Heart left ventricle (tissue), 16 donors: Measurements from ENCODE around the gene CDH2. TPM values are rescaled to one million over a fixed set of nuclear protein-coding genes. Genes with fewer than 3 reads are reported as not detected.

Experiments used
- ATAC-seq, 4 donors: fragments of 200-7000 bp; cut with Tn5 transposase; one replicate each; pipeline ENCODE4 v1.9.1; 2020 to 2022; ENCODE audit warnings: moderate library complexity in 4 of 4, mild to moderate bottlenecking in 3 of 4, moderate number of reproducible peaks in 1 of 4
- DNase-seq, 5 donors: peaks; one replicate each; pipeline ENCODE4 v3.0.0-alpha.2; 2020
- H3K27ac ChIP-seq, 12 donors: fragments of 200-600 bp; sonication (generic) in 4 of 12; one replicate each; pipeline versions ENCODE4 v1.5.0 to v1.8.0; 2016 to 2022; ENCODE audit warnings: mild to moderate bottlenecking in 2 of 12
- H3K27me3 ChIP-seq, 9 donors: fragments of 200-600 bp; sonication (generic) in 2 of 9; one replicate each; pipeline versions ENCODE4 v1.5.1 to v1.8.0; 2016 to 2022; ENCODE audit warnings: mild to moderate bottlenecking in 3 of 9
- H3K36me3 ChIP-seq, 9 donors: fragments of 200-600 bp; sonication (generic) in 2 of 9; one replicate each; pipeline versions ENCODE4 v1.5.0 to v1.8.0; 2018 to 2022; ENCODE audit warnings: mild to moderate bottlenecking in 2 of 9
- H3K4me1 ChIP-seq, 12 donors: fragments of 200-600 bp; sonication (generic) in 4 of 12; one replicate each; pipeline versions ENCODE4 v1.5.0 to v1.8.0; 2016 to 2022; ENCODE audit warnings: mild to moderate bottlenecking in 3 of 12
- H3K4me3 ChIP-seq, 12 donors: fragments of 200-600 bp; sonication (generic) in 4 of 12; one replicate each; pipeline versions ENCODE4 v1.5.0 to v1.8.0; 2017 to 2022; ENCODE audit warnings: mild to moderate bottlenecking in 9 of 12, moderate library complexity in 4 of 12
- H3K9me3 ChIP-seq, 12 donors: fragments of 200-600 bp; sonication (generic) in 4 of 12; one replicate each; pipeline versions ENCODE4 v1.5.0 to v1.8.0; 2016 to 2022; ENCODE audit warnings: mild to moderate bottlenecking in 1 of 12
- POLR2A ChIP-seq, 2 donors: fragments of 450-650 bp; IDR thresholded peaks; one replicate each; pipeline ENCODE4 v1.6.1; 2017; ENCODE audit warnings: antibody characterized with exemption in 2 of 2, mild to moderate bottlenecking in 2 of 2, moderate library complexity in 2 of 2
- WGBS, 4 donors: extraction: QIAGEN DNeasy Blood & Tissue Kit in 2 of 4; methylation state at CpG; one replicate each; pipeline versions ENCODE4 v1.1.5 to v1.1.7; 2013 to 2018; 5-methylcytosine and 5-hydroxymethylcytosine counted together
- intact Hi-C, 10 donors: fragments of 100-400 bp; cut with DNase I; formaldehyde crosslinking; loops; one replicate each; pipeline versions ENCODE4 v1.11.1 to v1.14.2; 2022
- polyA plus RNA-seq, 2 donors: library from polyadenylated mRNA; stranded (reverse); fragments of 200-250 nt; gene quantifications; one replicate each; pipeline ENCODE4 v1.2.3, GENCODE V29; 2013
- total RNA-seq, 9 donors: library from RNA; depleted of rRNA in 2 of 9; stranded (reverse); fragments of >200 nt in 2 of 9; fragmentation: NEBNext Ultra II Directional in 3 of 9; extraction: Animal tissue kit (Norgen Biotek cat#: 25700) in 3 of 9; gene quantifications; one replicate each; pipeline versions ENCODE4 v1.1.0 to v1.2.4, GENCODE V29; 2016 to 2023
- TF ChIP-seq, protein P1 (sequence below), 12 donors: fragments of 200-600 bp; sonication (generic) in 4 of 12; IDR thresholded peaks; one replicate each; pipeline versions ENCODE4 v1.5.0 to v1.8.0; 2018 to 2022; ENCODE audit warnings: antibody characterized with exemption in 12 of 12, mild to moderate bottlenecking in 5 of 12
- donor health status: ischemic (EF 13 %, LVEDD 7.1; RV severe dilation, severe dysfunction).
- donor health status: healthy with polysubstance abuse.
- donor health status: DM: no; HTN: yes; CAD: no.
- donor health status: DM: no; HTN: no; CAD: no.
- donor health status: ischemic (EF 25% LVEDD 6.9; RV normal size, moderate dysfunction).
- donor health status: ischemic (EF 25% LVEDD 5.7; RV mildly dilated, moderate dysfunction).
- donor health status: healthy.
- donor health status: DM: yes; HTN: yes; CAD: no.
- donor health status: ischemic (EF 35%, LVEDD 5.7; RV mildly dilated, moderate dysfunction).
- donor health status: nonischemic (EF 11% LVEDD 7.7; RV severe dilation, severe dysfunction).
- donor health status: DM: yes; HTN: yes; CAD: no.
- donor health status: PGD.
- donor health status: ischemic (EF 29% LVEDD 5.4; RV normal size, mild dysfunction).
- donor health status: nonischemic (EF 23%, LVEDD 6.1; RV moderate dilation, normal function).

The CDH2 gene
- total and polyA plus RNA-seq, 11 donors = 62.5 to 594 (median 386) TPM

DNA sequence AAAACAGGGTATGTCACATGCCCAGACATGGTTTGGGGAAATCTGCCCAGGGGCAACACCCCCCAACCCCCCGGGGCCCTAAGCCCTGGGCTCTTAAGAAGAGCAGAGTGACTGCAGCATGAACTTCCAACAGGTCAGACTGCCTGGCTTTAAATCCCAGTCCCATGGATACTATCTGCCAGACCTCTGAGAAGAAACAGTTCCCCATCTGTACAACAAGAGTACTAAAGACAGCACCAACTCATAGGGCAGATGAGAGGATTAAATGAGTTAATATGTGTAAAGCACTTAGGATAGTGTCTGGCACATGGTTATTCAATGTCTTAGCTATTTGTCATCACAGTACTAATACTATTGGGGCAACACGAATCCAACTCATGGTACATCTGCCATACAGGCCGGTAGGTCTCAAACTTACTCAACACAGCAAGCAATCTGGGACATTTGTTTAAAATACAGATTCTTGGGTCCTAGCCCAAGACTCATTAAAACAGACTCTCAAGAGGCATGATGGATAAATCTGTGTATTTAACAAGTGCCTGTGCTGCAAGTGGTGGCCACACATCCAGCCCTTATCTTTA lies 23.4 kb downstream of the CDH2 start:
- peak overlapping the region in 9 of 12 donors; percentile 38 to 76 (median 60) for H3K27ac ChIP-seq

DNA sequence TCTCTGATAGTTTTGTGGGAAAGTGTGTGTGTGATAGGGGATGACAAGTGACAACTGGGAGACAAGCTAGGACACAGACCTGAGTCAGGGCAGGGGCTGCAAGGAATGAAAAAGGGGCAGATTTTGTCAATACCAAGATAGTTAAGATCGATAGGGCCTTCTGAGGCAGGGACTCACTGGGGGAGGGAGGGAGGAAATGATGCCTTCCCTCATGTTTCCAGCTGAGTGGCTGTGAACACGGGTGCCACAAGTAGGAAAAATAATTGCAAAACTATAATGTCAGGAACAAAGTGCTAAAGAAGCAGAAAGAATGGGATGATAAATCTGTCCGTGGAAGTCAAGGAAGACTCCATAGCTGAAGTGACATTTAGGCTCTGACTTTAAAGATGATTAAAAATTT lies 24.2 kb downstream of the CDH2 start:
- no peaks in the 10 kb centered on the region for H3K9me3 ChIP-seq
- peak overlapping the region in 9 of 12 donors; percentile 20 to 76 (median 59) for H3K27ac ChIP-seq
- ATAC-seq (no peak), DNase-seq (no peak)
- no peaks in the 10 kb centered on the region for H3K36me3 ChIP-seq
- H3K27me3 ChIP-seq = no peaks in the 10 kb centered on the region
- H3K4me3 ChIP-seq = no peak overlapping the region
- intact Hi-C loops = no loop called here
- H3K4me1 ChIP-seq = peaks cover 0 to 93% (median 23%) of the 10 kb centered on the region in 12 donors
- WGBS, 4 donors = 6 to 23% (median 10%) methylated on average over 3 of the region's 3 CpGs
- TF ChIP-seq, protein P1, sequence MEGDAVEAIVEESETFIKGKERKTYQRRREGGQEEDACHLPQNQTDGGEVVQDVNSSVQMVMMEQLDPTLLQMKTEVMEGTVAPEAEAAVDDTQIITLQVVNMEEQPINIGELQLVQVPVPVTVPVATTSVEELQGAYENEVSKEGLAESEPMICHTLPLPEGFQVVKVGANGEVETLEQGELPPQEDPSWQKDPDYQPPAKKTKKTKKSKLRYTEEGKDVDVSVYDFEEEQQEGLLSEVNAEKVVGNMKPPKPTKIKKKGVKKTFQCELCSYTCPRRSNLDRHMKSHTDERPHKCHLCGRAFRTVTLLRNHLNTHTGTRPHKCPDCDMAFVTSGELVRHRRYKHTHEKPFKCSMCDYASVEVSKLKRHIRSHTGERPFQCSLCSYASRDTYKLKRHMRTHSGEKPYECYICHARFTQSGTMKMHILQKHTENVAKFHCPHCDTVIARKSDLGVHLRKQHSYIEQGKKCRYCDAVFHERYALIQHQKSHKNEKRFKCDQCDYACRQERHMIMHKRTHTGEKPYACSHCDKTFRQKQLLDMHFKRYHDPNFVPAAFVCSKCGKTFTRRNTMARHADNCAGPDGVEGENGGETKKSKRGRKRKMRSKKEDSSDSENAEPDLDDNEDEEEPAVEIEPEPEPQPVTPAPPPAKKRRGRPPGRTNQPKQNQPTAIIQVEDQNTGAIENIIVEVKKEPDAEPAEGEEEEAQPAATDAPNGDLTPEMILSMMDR (IDR thresholded peaks at IDR 0.05) = no peak
- TF ChIP-seq POLR2A (IDR thresholded peaks at IDR 0.05) = no peak

More for the DNA sequence above, 23.4 kb downstream of the CDH2 start:
- intact Hi-C loops = no loop called here
- Histone ChIP-seq H3K27me3 (no peaks in the 10 kb centered on the region), H3K4me3 (no peak overlapping the region), H3K36me3 (no peaks in the 10 kb centered on the region), H3K4me1 (peaks cover 0 to 93% (median 22%) of the 10 kb centered on the region in 12 donors), H3K9me3 (no peaks in the 10 kb centered on the region)
- DNase-seq (no peak), ATAC-seq (peak; percentile 35 to 75 (median 50))
- TF ChIP-seq, protein P1 (IDR thresholded peaks at IDR 0.05) = no peak
- no peak for TF ChIP-seq POLR2A (IDR thresholded peaks at IDR 0.05)
- WGBS, 4 donors = 39 to 62% (median 43%) methylated on average over 3 of the region's 3 CpGs

DNA sequence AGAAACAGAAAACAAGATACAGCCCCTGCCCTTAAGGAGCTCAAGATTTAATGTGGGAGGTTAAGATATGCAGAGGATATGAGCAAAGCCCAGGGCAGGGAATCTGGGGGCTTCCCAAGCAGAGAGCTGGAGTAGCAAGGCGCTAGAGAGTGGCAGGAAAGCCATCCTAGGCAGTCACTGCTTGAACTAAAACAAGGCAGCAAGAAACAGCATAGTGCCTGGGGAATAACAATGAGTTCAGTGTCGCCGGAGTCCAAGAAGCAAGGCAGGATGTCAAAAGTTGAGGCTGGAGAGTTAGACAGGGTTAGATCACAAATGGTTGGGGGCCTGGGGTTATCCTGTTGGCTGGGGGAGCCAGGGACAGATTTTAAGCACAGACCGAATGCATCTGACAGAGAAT lies 24.6 kb downstream of the CDH2 start:
- intact Hi-C loops = no loop called here
- no peaks in the 10 kb centered on the region for H3K36me3 ChIP-seq
- H3K27me3 ChIP-seq = no peaks in the 10 kb centered on the region
- WGBS, 4 donors = 13 to 23% (median 14%) methylated on average over 4 of the region's 4 CpGs
- peak overlapping the region in 9 of 12 donors; percentile 20 to 76 (median 59) for H3K27ac ChIP-seq
- ATAC-seq = peak in 2 of 4 donors; percentile 11 to 13
- no peak overlapping the region for H3K4me3 ChIP-seq
- H3K9me3 ChIP-seq = no peaks in the 10 kb centered on the region
- DNase-seq = no peak
- peaks cover 0 to 93% (median 25%) of the 10 kb centered on the region in 12 donors for H3K4me1 ChIP-seq
- TF ChIP-seq, protein P1 (IDR thresholded peaks at IDR 0.05) = no peak
- TF ChIP-seq POLR2A (IDR thresholded peaks at IDR 0.05) = no peak

DNA sequence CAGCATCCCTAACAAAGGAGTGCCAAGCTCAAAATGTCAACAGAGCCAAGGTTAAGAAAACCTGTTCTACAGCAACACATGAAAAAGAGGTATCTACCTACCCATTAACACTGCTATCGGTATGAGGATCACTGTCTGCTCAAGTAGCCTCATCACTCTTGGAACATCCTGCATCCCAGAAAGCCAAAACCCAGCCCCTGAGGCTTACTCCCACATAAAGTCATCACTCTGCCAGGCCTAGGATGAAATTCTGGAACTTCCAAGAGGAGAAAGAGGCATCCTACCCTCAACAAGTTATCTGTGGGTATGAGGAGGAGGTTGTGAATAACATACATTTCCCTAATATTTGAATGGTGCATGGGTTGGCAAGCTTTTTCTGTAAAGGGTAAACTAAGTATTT lies 25.5 kb downstream of the CDH2 start:
- TF ChIP-seq, protein P1 (IDR thresholded peaks at IDR 0.05) = no peak
- no peak for TF ChIP-seq POLR2A (IDR thresholded peaks at IDR 0.05)
- no peak for DNase-seq
- Histone ChIP-seq H3K4me1 (peaks cover 0 to 94% (median 24%) of the 10 kb centered on the region in 12 donors), H3K4me3 (no peak overlapping the region), H3K9me3 (no peaks in the 10 kb centered on the region), H3K36me3 (peaks cover 0 to 2% (median 0%) of the 10 kb centered on the region in 9 donors), H3K27me3 (no peaks in the 10 kb centered on the region), H3K27ac (peak overlapping the region in 6 of 12 donors; percentile 11 to 76 (median 55))
- intact Hi-C loops = no loop called here
- no peak for ATAC-seq
- WGBS, 4 donors = 43 to 86% (median 69%) methylated on average over 1 of the region's 1 CpG
